Stimulated activated CD4-positive, alpha-beta T cell treated with anti-CD3 and anti-CD28 coated beads, Interleukin-2, amount 100 ng/mL, for 4 hours (primary cell): Measurements from ENCODE around the gene MAN2A2.
"Not testable (repeated sequence)": the region's sequence is repeated elsewhere in the genome, so short reads cannot be mapped to it uniquely, and the experiment has no call there.

Experiments
- DNase-seq: peaks from one replicate; pipeline ENCODE4 v3.0.0-alpha.2; 2020; ENCODE audit warnings: low read depth

The MAN2A2 gene

DNA sequence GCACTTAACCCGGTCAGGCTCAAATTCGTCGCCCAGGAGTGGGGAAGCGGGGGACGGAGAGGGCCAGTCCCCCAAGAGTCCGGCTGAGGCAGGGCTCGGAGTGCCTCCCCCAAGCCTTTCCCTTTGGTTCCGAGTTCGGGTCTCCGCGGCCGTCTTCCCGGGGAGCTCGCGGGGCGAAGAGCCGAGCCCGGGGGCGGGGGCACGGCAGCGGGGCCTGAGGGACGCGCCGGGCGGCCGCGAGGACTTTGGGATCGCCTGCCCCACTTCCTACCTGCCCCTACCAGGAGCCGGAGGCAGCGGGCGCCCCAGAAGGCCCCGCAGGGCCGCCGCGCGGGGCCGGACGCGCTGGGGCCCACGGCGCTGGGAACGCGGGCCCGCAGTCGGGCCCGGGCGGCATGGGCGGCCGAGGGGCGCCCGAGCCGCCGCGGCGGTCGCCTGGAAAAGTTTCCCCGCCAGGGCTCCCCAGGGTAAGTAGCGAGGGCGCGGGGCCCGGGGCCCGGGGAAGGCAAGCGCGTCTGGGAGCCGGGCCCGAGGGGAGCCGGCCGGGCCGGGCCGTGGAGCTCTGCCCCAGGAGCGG lies 31.9 kb upstream of the MAN2A2 start:
- DNase-seq: no peak

GRCh38 chr15:90871716-90872485 lies 31.2 kb upstream of the MAN2A2 start:
- no peak for DNase-seq

DNA sequence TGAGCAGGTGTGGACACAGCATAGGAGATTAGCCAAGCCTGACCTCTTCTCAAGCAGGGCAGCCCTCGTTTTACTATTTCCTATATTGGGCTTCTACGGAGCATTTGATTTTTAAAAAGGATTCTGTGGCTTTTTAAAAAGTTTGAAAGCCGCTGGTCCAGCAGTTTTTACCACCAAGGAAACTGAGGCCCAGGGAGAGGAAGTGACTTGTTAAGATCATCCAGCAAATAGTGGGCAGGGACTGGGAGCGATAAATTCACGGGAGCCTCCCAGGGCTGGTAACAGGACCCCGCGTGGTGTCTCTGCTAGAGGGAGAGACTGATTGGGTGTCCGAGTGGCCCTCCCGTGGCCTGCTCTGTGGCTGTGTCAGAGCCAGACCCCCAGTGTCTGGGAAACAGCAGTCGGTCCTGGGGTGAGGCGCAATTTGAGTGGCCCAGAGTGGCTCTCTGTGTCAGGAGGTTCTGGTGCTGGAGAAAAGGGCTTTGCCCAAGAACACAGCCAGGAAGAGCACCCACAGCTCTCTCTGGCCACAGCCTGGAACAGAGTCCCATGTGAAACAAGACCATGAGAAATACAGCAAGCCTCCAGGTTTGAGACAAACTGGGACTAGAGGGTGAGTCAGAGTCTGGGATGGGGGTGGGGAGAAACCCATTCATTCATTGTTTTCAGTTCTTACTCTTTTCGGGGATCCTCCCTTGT lies 30.5 kb upstream of the MAN2A2 start:
- DNase-seq: peak; percentile 49

- DNase-seq: no peak
These were observed 29.6 kb upstream of the MAN2A2 start for GRCh38 chr15:90873488-90873997.

DNA sequence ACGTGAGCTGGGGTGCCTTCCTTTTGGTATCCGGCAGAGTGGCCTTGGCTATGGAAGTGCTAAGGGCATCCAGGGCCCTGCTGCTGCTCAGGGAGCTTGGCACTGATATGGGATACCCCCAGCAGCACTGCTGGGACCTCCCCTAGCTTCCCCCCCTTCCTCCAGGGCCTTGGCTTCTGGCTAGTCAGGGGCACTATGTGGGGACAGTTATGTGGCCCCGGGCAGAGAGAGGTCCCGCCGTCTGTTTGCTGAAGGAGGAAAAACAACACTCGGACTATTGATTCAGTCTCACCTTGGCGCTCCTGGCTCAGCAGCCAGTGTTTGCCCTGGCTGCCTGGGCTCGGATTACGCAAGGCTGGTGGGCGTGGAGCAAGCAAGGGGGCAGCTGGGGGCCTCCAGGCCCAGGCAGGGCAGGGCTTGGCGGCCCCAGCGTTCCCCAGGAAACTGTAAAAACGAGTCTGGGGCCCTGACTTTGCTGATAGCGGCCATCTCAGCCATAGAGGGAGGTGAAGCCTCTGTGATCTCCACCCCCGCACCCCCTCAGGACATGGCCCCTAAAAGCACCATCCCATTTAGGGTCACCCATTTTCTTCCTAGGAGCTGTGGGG lies 29.0 kb upstream of the MAN2A2 start:
- no peak for DNase-seq

GRCh38 chr15:90874986-90875385 lies 28.1 kb upstream of the MAN2A2 start:
- DNase-seq: not testable (repeated sequence)

GRCh38 chr15:90875549-90875981 lies 27.5 kb upstream of the MAN2A2 start:
- DNase-seq: no peak

DNA sequence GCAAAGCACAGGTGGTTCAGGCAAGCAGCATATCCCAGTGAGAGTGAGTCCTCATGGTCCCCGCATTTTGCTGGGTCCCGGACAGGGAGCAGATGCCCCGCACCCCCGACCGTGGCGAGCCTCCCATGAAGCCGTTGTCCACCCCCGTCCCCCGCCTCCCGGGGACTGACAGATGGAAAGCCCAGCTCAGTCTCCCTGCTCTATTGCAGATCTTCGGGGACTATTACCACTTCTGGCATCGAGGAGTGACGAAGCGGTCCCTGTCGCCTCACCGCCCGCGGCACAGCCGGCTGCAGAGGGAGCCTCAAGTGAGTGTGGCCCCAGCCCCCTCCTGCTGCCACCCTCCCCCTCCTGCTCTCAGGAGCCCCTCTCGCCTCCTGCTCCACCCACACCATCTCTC lies 27.1 kb upstream of the MAN2A2 start:
- no peak for DNase-seq

DNA sequence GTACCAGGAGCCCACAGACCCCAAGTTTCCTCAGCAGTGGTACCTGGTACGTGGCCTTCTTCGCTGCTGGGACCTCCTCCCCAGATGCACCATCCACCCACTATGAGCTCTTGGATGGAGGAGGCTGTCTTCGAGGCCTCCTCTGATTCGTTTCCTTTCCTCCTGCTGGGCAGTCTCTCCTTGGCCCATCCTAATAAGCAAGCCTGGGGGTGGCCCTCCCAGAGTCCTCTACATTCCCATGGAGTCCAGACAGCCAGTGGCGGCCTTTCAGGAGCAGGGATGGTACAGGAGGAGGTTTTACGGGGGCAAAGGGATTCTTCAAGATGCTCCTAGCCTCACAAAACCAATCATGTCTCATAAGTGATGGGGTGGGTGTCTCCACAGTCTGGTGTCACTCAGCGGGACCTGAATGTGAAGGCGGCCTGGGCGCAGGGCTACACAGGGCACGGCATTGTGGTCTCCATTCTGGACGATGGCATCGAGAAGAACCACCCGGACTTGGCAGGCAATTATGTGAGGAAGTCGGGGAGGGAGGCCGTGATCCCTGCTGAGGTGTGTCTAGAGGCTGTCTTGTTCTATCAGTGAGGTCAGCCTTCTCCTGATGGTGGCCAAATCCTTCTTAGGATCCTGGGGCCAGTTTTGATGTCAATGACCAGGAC lies 26.5 kb upstream of the MAN2A2 start:
- DNase-seq: no peak

GRCh38 chr15:90877315-90877714 lies 25.8 kb upstream of the MAN2A2 start:
- no peak for DNase-seq

DNA sequence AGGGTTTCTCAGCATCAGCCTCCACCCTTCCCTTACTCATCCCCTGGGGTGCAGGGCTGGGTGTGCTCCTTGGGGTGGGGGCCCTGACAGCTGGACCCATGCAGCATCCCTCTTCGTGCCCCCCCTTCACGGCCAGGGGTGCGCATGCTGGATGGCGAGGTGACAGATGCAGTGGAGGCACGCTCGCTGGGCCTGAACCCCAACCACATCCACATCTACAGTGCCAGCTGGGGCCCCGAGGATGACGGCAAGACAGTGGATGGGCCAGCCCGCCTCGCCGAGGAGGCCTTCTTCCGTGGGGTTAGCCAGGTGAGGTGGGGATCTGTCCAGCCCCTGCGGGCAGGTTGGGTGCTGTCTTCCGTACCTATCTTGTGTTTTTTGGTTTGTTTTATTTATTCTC lies 25.1 kb upstream of the MAN2A2 start:
- no peak for DNase-seq

GRCh38 chr15:90878660-90879059 lies 24.4 kb upstream of the MAN2A2 start:
- no peak for DNase-seq

GRCh38 chr15:90879730-90880366 lies 23.3 kb upstream of the MAN2A2 start:
- no peak for DNase-seq

DNA sequence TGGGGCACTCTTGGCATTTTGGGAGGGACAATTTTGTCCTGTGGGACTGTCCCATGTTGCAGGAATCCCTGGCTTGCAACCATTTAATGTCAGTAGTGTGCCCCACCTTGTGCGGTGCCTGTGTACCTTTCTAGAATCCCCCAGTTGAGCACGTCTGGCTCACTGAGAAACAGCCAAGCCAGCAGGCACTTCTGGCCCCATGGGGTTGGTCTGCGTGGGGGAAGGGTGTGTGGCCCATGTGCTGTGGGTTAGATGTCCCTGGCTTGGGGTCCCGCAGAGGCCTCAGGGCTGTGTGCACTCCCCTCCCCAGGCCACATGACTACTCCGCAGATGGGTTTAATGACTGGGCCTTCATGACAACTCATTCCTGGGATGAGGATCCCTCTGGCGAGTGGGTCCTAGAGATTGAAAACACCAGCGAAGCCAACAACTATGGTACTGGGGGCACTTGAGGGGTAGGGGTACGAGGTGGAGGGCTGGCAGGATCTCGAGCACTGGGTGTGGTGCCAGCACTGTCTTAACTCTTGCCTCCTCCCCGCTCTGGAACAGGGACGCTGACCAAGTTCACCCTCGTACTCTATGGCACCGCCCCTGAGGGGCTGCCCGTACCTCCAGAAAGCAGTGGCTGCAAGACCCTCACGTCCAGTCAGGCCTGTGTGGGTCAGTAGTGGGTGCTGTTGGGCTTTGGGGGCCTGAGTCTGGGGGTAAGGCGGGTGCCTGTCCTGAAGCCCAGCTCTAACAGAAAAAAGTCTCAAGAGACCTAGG lies 22.5 kb upstream of the MAN2A2 start:
- DNase-seq: no peak

GRCh38 chr15:90881181-90881977 lies 21.7 kb upstream of the MAN2A2 start:
- DNase-seq: no peak

DNA sequence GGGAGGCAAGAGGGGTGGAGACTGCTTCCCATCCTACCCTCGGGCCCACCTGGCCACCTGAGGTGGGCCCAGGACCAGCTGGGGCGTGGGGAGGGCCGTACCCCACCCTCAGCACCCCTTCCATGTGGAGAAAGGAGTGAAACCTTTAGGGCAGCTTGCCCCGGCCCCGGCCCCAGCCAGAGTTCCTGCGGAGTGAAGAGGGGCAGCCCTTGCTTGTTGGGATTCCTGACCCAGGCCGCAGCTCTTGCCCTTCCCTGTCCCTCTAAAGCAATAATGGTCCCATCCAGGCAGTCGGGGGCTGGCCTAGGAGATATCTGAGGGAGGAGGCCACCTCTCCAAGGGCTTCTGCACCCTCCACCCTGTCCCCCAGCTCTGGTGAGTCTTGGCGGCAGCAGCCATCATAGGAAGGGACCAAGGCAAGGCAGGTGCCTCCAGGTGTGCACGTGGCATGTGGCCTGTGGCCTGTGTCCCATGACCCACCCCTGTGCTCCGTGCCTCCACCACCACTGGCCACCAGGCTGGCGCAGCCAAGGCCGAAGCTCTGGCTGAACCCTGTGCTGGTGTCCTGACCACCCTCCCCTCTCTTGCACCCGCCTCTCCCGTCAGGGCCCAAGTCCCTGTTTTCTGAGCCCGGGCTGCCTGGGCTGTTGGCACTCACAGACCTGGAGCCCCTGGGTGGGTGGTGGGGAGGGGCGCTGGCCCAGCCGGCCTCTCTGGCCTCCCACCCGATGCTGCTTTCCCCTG lies 21.0 kb upstream of the MAN2A2 start:
- no peak for DNase-seq

GRCh38 chr15:90882781-90883525 lies 20.1 kb upstream of the MAN2A2 start:
- DNase-seq: no peak

GRCh38 chr15:90883526-90883975 lies 19.6 kb upstream of the MAN2A2 start:
- no peak for DNase-seq
